Breast epithelium (tissue), 4 donors: Measurements from ENCODE around the gene APAF1. TPM values are rescaled to one million over a fixed set of nuclear protein-coding genes. Genes with fewer than 3 reads are reported as not detected.
A peak's percentile ranks its signal among the peaks of the same experiment; 100 is the strongest.

ENCODE experiments used
- DNase-seq, 2 donors: peaks; one replicate each; pipeline ENCODE4 v3.0.0-alpha.2; 2019; ENCODE audit warnings: low spot score in 2 of 2
- H3K27ac ChIP-seq, 2 donors: fragments of 200-600 bp; sonication (generic) in 1 of 2; one replicate each; pipeline ENCODE4 v1.5.1; 2016 to 2019; ENCODE audit warnings: mild to moderate bottlenecking in 1 of 2
- H3K27me3 ChIP-seq, 2 donors: fragments of 200-600 bp; sonication (generic) in 1 of 2; one replicate each; pipeline versions ENCODE4 v1.5.1 to v1.6.0; 2017 to 2019; ENCODE audit warnings: control low read depth in 1 of 2, mild to moderate bottlenecking in 1 of 2
- H3K36me3 ChIP-seq: fragments of 200-600 bp; one replicate; pipeline ENCODE4 v1.5.1; 2019
- H3K4me1 ChIP-seq, 2 donors: fragments of 200-600 bp; sonication (generic); one replicate each; pipeline ENCODE4 v1.5.1; 2016 to 2019; ENCODE audit warnings: control low read depth in 1 of 2
- H3K4me3 ChIP-seq, 3 donors: fragments of 200-600 bp; sonication (generic); 1 replicate in 2 of 3; 2 replicates in 1 of 3; pipeline ENCODE4 v1.5.1; 2016 to 2019; ENCODE audit warnings: mild to moderate bottlenecking in 3 of 3, moderate library complexity in 2 of 3
- H3K9me3 ChIP-seq, 2 donors: fragments of 200-600 bp; sonication (generic) in 1 of 2; one replicate each; pipeline ENCODE4 v1.5.1; 2016 to 2019; ENCODE audit warnings: control low read depth in 1 of 2
- CTCF ChIP-seq, 3 donors: fragments of 450-650 bp; IDR thresholded peaks; one replicate each; pipeline ENCODE4 v1.5.1; 2016 to 2017; ENCODE audit warnings: antibody characterized with exemption in 3 of 3, mild to moderate bottlenecking in 3 of 3, moderate library complexity in 3 of 3
- POLR2A ChIP-seq: fragments of 450-650 bp; IDR thresholded peaks from one replicate; pipeline ENCODE4 v1.6.1; 2016; ENCODE audit warnings: antibody characterized with exemption, mild to moderate bottlenecking, moderate library complexity
- POLR2AphosphoS5 ChIP-seq, 3 donors: sonication (generic); formaldehyde crosslinking; IDR thresholded peaks; one replicate each; pipeline ENCODE4 v1.6.1; 2017; ENCODE audit warnings: antibody characterized with exemption in 3 of 3
- intact Hi-C: fragments of 100-400 bp; cut with DNase I; formaldehyde crosslinking; loops from one replicate; pipeline ENCODE4 v1.15.1; 2023; ENCODE audit warnings: low total_unique reads
- total RNA-seq, 3 donors: library from RNA; depleted of rRNA; stranded (reverse); fragments of >200 nt; gene quantifications; one replicate each; pipeline ENCODE4 v1.1.0, GENCODE V29; 2016

APAF1 gene
- total RNA-seq, 3 donors from 2014 or later = 10.1 to 18.1 (median 16.4) TPM

GRCh38 chr12:98612696-98613334 is 32.3 kb upstream of the APAF1 start:
- no peaks in the 10 kb centered on the region for H3K9me3 ChIP-seq
- intact Hi-C loops = no loop called here
- H3K4me1 ChIP-seq = no peaks in the 10 kb centered on the region
- H3K4me3 ChIP-seq = no peak overlapping the region
- no peak for DNase-seq
- H3K27ac ChIP-seq = no peak overlapping the region
- TF ChIP-seq CTCF (IDR thresholded peaks at IDR 0.05) = no peak
- no peak for TF ChIP-seq POLR2AphosphoS5 (IDR thresholded peaks at IDR 0.05)
- no peak for TF ChIP-seq POLR2A
- no peaks in the 10 kb centered on the region for H3K36me3 ChIP-seq
- H3K27me3 ChIP-seq = no peaks in the 10 kb centered on the region

- DNase-seq = no peak
- Histone ChIP-seq H3K36me3 (no peaks in the 10 kb centered on the region), H3K4me1 (no peaks in the 10 kb centered on the region), H3K27me3 (no peaks in the 10 kb centered on the region), H3K4me3 (no peak overlapping the region), H3K9me3 (no peaks in the 10 kb centered on the region), H3K27ac (peak overlapping the region in 1 of 2 donors; percentile 23)
- intact Hi-C loops = no loop called here
- TF ChIP-seq CTCF (IDR thresholded peaks at IDR 0.05) = no peak
These were observed 26.1 kb upstream of the APAF1 start for GRCh38 chr12:98618952-98619351.

GRCh38 chr12:98635657-98636323 is 9.3 kb upstream of the APAF1 start:
- intact Hi-C loops = loop anchor here (10.0 kb wide), 1 partner anchor 861 kb away; no protein-coding TSS in a partner anchor
- TF ChIP-seq CTCF (IDR thresholded peaks at IDR 0.05) = no peak
- no peak for TF ChIP-seq POLR2AphosphoS5 (IDR thresholded peaks at IDR 0.05)
- no peak for TF ChIP-seq POLR2A
- Histone ChIP-seq H3K27me3 (no peaks in the 10 kb centered on the region), H3K36me3 (no peaks in the 10 kb centered on the region), H3K9me3 (no peaks in the 10 kb centered on the region), H3K4me1 (no peaks in the 10 kb centered on the region), H3K4me3 (no peak overlapping the region), H3K27ac (no peak overlapping the region)
- no peak for DNase-seq

GRCh38 chr12:98637068-98637467 is 8.0 kb upstream of the APAF1 start:
- TF ChIP-seq POLR2A = no peak
- no peak for TF ChIP-seq CTCF (IDR thresholded peaks at IDR 0.05)
- no peak for TF ChIP-seq POLR2AphosphoS5 (IDR thresholded peaks at IDR 0.05)
- Histone ChIP-seq H3K9me3 (no peaks in the 10 kb centered on the region), H3K27ac (no peak overlapping the region), H3K4me3 (no peak overlapping the region), H3K36me3 (no peaks in the 10 kb centered on the region), H3K27me3 (no peaks in the 10 kb centered on the region), H3K4me1 (no peaks in the 10 kb centered on the region)
- intact Hi-C loops = loop anchor here (10.0 kb wide), 1 partner anchor 862 kb away; no protein-coding TSS in a partner anchor
- DNase-seq = no peak

- no peaks in the 10 kb centered on the region for H3K4me1 ChIP-seq
- no peaks in the 10 kb centered on the region for H3K36me3 ChIP-seq
- H3K27ac ChIP-seq = no peak overlapping the region
- TF ChIP-seq CTCF (IDR thresholded peaks at IDR 0.05) (no peak), POLR2A (no peak), POLR2AphosphoS5 (IDR thresholded peaks at IDR 0.05) (no peak)
- intact Hi-C loops = loop anchor here (10.0 kb wide), 1 partner anchor 863 kb away; no protein-coding TSS in a partner anchor
- H3K4me3 ChIP-seq = no peak overlapping the region
- no peak for DNase-seq
- no peaks in the 10 kb centered on the region for H3K9me3 ChIP-seq
- no peaks in the 10 kb centered on the region for H3K27me3 ChIP-seq
These were observed 7.1 kb upstream of the APAF1 start for GRCh38 chr12:98638009-98638408.
